Measurements from ENCODE around the gene UBA52. TPM values are rescaled to one million over a fixed set of nuclear protein-coding genes. Genes with fewer than 3 reads are reported as not detected.

UBA52 gene
- total and polyA plus RNA-seq, 2 of the 13 experiments (the other 11 are each of a cell fraction or from before 2014, with no cell fraction given) = 959 to 1,782 TPM

DNA sequence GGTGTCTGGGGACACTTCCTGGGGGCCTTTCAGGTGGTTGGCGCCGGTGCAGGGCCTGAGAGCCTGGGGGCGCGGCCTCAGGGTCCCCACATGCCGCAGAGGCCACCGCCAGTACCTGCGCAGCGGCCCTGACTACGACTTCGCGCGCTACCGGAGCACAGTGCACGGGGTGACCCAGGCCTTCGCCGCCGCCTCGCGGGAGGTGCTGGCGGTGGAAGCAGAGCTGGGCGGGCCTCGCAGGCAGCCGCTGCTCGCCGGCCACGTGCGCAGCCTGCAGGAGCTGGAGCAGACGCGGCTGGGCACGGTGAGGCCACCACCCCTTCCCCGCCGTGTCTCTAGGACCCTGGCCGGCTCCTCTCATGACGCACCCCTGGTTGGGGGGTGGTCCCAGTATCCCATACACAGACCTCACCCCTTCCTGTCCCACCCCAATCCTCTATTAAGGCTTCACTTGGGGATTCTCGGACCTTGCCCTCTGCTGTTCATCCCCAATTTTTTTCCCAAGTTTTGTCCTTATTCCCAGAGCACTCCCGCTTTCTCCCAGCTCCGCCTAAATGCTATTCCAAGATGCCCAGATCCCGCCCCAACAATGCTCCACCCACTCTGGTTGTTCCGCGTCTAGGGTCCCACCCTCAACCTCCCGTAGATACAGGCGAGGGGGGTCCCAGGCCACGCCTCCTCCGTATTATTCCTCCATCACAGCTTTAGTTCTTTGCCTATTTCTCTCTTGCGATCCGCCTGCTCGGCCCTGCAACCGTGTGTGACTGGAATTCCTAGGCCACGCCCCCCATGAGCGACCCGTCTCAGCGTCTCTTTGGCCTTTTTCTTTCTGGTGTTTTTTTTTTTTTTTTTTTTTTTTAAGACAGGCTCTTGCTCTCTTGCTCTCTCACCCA, 18.0 kb downstream of the UBA52 start (continued):
- TF ChIP-seq TOPORS (CRISPR knock-in tag; IDR thresholded peaks at IDR 0.05) (no peak), ELF3 (CRISPR knock-in tag; IDR thresholded peaks at IDR 0.05) (peak; percentile 53; the same call in 1 of the 2 replicates), SALL1 (CRISPR knock-in tag; IDR thresholded peaks at IDR 0.05) (peak; percentile 94), ATF7 (IDR thresholded peaks at IDR 0.05) (no peak), ATF7 (CRISPR knock-in tag; IDR thresholded peaks at IDR 0.05) (no peak; the same call in 1 of the 2 replicates), RELA (CRISPR knock-in tag; IDR thresholded peaks at IDR 0.05) (no peak; the same call in 1 of the 2 replicates), ZNF792 (CRISPR knock-in tag; IDR thresholded peaks at IDR 0.05) (peak; percentile 76; the same call in 1 of the 2 replicates), KDM5B (CRISPR knock-in tag; IDR thresholded peaks at IDR 0.05; ENCODE audit: borderline replicate concordance) (peak; percentile 96), ATF7-NPFF (CRISPR knock-in tag; IDR thresholded peaks at IDR 0.05; ENCODE audit: low read depth) (peak; percentile 99), SIN3B (IDR thresholded peaks at IDR 0.05; ENCODE audit: low read length) (no peak), U2AF2 (IDR thresholded peaks at IDR 0.05; ENCODE audit: low read depth, low read length) (no peak), STAG1 (CRISPR knock-in tag; IDR thresholded peaks at IDR 0.05) (no peak; the same call in 1 of the 2 replicates), ZNF790 (CRISPR knock-in tag; IDR thresholded peaks at IDR 0.05; ENCODE audit: borderline replicate concordance) (peak; percentile 94; the same call in 1 of the 2 replicates), ZNF713 (CRISPR knock-in tag; IDR thresholded peaks at IDR 0.05) (0 out of 2 replicates have a peak, but pooled peaks have one; percentile 9), SALL2 (CRISPR knock-in tag; IDR thresholded peaks at IDR 0.05) (peak; percentile 88; the same call in 1 of the 2 replicates), PHF8 (CRISPR knock-in tag; IDR thresholded peaks at IDR 0.05) (0 out of 2 replicates have a peak, but pooled peaks have one; percentile 10), ZNF589 (CRISPR knock-in tag; conservative IDR thresholded peaks at IDR 0.05) (no peak), ZNF552 (CRISPR knock-in tag; IDR thresholded peaks at IDR 0.05; ENCODE audit: borderline replicate concordance) (peak; percentile 96; the same call in 1 of the 2 replicates), GABPB1 (CRISPR knock-in tag; IDR thresholded peaks at IDR 0.05) (peak; percentile 64), ZNF7 (CRISPR knock-in tag; IDR thresholded peaks at IDR 0.05) (no peak), ZMYM3 (CRISPR knock-in tag; IDR thresholded peaks at IDR 0.05) (no peak)
- TF ChIP-seq, protein P1, sequence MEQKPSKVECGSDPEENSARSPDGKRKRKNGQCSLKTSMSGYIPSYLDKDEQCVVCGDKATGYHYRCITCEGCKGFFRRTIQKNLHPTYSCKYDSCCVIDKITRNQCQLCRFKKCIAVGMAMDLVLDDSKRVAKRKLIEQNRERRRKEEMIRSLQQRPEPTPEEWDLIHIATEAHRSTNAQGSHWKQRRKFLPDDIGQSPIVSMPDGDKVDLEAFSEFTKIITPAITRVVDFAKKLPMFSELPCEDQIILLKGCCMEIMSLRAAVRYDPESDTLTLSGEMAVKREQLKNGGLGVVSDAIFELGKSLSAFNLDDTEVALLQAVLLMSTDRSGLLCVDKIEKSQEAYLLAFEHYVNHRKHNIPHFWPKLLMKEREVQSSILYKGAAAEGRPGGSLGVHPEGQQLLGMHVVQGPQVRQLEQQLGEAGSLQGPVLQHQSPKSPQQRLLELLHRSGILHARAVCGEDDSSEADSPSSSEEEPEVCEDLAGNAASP (CRISPR knock-in tag; IDR thresholded peaks at IDR 0.05; ENCODE audit: borderline replicate concordance) = peak; percentile 31; the same call in 1 of the 2 replicates
- TF ChIP-seq, protein P2, sequence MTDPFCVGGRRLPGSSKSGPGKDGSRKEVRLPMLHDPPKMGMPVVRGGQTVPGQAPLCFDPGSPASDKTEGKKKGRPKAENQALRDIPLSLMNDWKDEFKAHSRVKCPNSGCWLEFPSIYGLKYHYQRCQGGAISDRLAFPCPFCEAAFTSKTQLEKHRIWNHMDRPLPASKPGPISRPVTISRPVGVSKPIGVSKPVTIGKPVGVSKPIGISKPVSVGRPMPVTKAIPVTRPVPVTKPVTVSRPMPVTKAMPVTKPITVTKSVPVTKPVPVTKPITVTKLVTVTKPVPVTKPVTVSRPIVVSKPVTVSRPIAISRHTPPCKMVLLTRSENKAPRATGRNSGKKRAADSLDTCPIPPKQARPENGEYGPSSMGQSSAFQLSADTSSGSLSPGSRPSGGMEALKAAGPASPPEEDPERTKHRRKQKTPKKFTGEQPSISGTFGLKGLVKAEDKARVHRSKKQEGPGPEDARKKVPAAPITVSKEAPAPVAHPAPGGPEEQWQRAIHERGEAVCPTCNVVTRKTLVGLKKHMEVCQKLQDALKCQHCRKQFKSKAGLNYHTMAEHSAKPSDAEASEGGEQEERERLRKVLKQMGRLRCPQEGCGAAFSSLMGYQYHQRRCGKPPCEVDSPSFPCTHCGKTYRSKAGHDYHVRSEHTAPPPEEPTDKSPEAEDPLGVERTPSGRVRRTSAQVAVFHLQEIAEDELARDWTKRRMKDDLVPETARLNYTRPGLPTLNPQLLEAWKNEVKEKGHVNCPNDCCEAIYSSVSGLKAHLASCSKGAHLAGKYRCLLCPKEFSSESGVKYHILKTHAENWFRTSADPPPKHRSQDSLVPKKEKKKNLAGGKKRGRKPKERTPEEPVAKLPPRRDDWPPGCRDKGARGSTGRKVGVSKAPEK (CRISPR knock-in tag; IDR thresholded peaks at IDR 0.05; ENCODE audit: borderline replicate concordance) = 0 out of 2 replicates have a peak, but pooled peaks have one; percentile 5
- TF ChIP-seq, protein P3, sequence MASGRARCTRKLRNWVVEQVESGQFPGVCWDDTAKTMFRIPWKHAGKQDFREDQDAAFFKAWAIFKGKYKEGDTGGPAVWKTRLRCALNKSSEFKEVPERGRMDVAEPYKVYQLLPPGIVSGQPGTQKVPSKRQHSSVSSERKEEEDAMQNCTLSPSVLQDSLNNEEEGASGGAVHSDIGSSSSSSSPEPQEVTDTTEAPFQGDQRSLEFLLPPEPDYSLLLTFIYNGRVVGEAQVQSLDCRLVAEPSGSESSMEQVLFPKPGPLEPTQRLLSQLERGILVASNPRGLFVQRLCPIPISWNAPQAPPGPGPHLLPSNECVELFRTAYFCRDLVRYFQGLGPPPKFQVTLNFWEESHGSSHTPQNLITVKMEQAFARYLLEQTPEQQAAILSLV (CRISPR knock-in tag; IDR thresholded peaks at IDR 0.05; ENCODE audit: borderline replicate concordance) = peak; percentile 93; the same call in 1 of the 2 replicates
- TF ChIP-seq, protein P4, sequence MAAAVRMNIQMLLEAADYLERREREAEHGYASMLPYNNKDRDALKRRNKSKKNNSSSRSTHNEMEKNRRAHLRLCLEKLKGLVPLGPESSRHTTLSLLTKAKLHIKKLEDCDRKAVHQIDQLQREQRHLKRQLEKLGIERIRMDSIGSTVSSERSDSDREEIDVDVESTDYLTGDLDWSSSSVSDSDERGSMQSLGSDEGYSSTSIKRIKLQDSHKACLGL (CRISPR knock-in tag; IDR thresholded peaks at IDR 0.05) = peak; percentile 98
